Epithelial cell of proximal tubule (primary cell): ENCODE results near the gene ARIH1. TPM values are rescaled to one million over a fixed set of nuclear protein-coding genes. Genes with fewer than 3 reads are reported as not detected.
"Not testable (repeated sequence)": the region's sequence is repeated elsewhere in the genome, so short reads cannot be mapped to it uniquely, and the experiment has no call there.

Experiments used
- DNase-seq: peaks from one replicate; pipeline ENCODE4 v3.0.0-alpha.2; 2011; ENCODE audit warnings: low read depth
- H3K4me3 ChIP-seq: 2 replicates; pipeline ENCODE4 v1.5.1; 2011; ENCODE audit warnings: low read depth, mild to moderate bottlenecking, low read length
- CTCF ChIP-seq: conservative IDR thresholded peaks from 2 replicates; pipeline ENCODE4 v1.5.1; 2012; ENCODE audit warnings: low read depth, mild to moderate bottlenecking, low read length
- total RNA-seq: library from RNA; depleted of rRNA; stranded (reverse); fragments of >200 nt; gene quantifications from 2 replicates; pipeline ENCODE4 v1.2.3, GENCODE V29; 2015

Gene ARIH1
- total RNA-seq, 1 donor from 2014 or later: 29.3 TPM

- TF ChIP-seq CTCF: no peak
- H3K4me3 ChIP-seq: no peak overlapping the region
- DNase-seq: no peak
These were observed 142.5 kb downstream of the ARIH1 start for GRCh38 chr15:72616491-72617210.

- H3K4me3 ChIP-seq, DNase-seq: not testable (repeated sequence)
These were observed 149.7 kb downstream of the ARIH1 start for GRCh38 chr15:72623854-72624253.

- not testable (repeated sequence) for DNase-seq, H3K4me3 ChIP-seq
These were observed 152.0 kb downstream of the ARIH1 start for GRCh38 chr15:72626153-72626552.

DNA sequence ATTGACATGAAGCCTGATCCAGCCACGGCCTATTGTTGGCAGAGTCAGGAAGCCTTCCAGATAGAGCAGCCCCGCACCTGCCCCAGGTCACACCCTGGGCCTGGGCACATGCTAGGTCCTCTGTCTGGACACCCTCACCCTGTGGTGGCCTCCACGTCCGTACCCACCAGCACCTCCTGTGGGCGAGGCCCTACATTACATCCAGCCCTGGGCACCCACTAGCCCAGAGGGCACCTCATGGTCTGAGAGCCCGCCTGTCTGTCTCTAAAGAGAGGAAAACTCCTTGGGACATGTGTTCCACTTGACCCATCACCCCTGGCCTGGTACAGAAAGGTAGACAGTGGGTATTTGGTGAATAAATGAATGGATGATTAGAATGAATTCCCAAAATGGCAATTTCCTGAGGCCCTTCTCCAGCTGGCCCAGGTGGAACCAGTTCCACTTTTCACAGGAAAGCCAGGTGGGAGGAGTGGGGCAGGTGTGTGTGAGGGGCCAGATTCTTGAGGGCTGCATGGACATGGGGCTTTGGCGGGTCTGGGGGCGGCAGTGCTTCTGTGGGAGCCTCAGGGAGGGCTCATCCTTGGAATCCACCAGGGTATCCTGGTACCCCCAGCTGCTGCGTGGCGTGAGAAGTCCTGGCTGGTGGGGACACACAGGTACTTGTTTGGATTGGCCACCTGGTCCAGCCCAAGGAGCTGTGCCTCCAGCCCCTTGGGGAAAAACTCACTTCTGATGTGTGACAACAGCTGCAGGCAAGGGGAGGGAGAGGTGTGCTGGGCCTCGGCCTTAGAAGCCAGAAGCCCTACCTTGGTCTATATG, 154.3 kb downstream of the ARIH1 start:
- not testable (repeated sequence) for DNase-seq, H3K4me3 ChIP-seq
- TF ChIP-seq CTCF: peak; percentile 23

DNA sequence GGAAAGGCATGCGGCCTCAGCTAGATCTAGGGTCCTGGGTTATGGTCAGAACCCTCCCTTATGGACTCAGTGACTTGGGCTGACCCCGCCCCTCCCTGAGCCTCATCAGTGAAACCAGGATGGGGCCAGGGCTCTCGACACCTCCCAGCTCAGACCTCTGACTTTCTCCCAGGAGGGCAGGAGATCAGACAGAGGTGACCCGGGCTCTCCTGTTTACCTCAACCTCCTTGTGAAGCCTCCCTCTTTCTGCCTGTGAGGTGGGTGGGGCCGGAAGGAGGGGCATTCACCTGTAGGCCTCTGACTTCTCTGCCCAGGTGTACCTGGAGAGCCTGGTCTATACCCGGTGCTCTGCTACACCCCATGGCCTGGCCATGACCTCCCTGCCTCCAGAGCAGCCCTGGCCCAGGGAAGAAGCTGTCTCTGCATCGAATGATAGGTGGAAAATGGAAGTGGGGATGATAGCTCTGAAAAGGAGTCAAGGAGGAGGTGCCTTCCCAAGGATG, 155.0 kb downstream of the ARIH1 start:
- H3K4me3 ChIP-seq, DNase-seq: not testable (repeated sequence)

- peak overlapping the region; percentile 48 for H3K4me3 ChIP-seq
- DNase-seq: not testable (repeated sequence)
These were observed 162.6 kb downstream of the ARIH1 start for GRCh38 chr15:72636519-72637282.

DNA sequence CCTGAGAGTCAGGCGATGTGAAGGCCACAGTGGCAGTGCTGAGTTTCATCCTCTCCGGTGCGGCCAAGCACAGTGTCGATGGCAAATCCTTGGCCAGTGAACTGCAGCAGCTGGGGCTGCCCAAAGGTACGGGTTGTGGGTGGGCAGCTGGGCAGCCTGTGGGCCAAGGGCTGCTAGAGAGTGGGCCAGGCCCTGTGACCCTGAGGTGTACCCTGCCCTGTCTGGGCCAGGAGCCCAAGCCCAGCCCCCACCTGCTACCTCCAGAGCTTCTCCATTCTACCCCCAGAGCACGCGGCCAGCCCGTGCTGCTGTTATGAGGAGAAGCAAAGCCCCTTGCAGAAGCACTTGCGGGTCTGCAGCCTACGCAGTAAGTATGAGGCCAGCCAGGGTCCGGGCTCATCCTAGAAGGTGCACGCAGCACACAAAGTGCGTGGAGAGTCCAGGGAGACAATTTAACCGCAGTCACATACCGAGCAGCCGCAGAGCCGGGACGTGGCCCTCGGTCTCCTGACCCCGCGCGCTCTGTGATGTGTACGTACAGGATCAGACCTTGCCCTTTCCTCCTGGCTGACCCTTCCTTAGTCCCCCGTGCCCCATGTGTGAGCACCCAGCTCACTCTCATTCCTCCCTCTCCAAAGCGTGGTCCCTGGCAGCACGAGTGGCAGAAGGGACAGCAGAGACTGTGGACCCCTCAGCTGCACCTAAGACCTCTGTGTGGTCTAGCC, 165.8 kb downstream of the ARIH1 start:
- H3K4me3 ChIP-seq, DNase-seq: not testable (repeated sequence)

DNA sequence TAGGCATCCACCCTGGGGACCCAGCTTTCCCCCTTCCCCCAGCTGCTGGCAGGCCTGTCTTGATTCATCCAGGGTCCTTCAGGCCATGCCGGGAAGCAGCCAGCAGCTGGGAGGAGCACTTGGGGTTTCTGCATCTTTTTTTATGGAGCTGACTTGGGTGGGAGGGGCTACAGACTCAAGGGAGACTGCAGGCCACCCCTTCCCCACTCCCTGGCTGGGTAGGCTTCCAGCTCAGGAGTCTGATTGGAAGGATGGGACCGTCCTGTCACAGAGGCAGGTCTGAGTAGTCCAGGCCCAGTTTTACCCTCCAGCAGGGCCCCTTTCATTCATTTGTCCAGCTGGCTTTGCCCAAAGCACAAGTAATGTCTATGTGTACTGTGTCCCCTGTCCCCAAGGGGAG, 168.1 kb downstream of the ARIH1 start:
- DNase-seq, H3K4me3 ChIP-seq: not testable (repeated sequence)

DNA sequence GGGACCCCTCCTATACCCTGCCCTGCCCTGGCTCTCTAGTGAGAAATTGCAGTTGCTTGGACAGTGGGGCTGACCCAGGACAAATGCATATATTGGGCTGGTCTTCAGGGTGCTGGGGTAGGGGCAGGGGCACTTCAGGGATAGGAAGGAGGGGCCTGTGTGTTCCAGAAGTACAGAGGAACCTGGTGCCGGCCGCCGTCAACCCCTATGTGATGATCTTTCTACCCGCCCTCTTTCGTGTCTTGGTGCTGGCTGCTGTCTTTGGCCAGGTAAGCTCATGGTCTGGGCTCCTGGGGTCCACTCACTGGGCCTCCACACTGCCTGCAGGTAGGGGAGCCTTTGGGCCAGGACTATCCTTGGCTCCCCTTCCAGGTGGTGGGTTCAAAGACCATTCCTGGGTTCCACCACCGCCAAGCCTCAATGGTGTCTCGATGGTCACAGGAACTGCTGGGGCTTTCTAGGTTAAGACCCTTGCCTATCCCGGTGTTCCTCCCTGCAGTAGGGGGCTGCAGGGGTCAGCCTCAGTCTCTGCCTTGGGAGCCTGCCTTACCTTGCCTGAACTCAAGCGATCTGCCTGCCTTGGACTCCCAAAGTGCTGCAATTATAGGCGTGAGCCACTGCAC, 174.6 kb downstream of the ARIH1 start:
- not testable (repeated sequence) for DNase-seq, H3K4me3 ChIP-seq

Other genes with a start within 250 kb of the ARIH1 start
- 1,902 and 2,237 TPM in 2 replicates for gene PKM, start 243.1 kb upstream of the ARIH1 start, total RNA-seq
- gene PARP6, start 201.8 kb upstream of the ARIH1 start, total RNA-seq: 14.7 and 16.0 TPM in 2 replicates
- gene CELF6, start 154.2 kb upstream of the ARIH1 start, total RNA-seq: not detected in 2 replicates
- gene HEXA, start 98.3 kb upstream of the ARIH1 start, total RNA-seq: 63.4 and 82.7 TPM in 2 replicates
- gene TMEM202, start 76.0 kb upstream of the ARIH1 start, total RNA-seq: not detected in 2 replicates
- gene GOLGA6B, start 180.4 kb downstream of the ARIH1 start, total RNA-seq: 0.35 TPM in 1 of 2 replicates, not detected in the other
- gene HIGD2B, start 211.9 kb downstream of the ARIH1 start, total RNA-seq: not detected in 2 replicates
- gene BBS4, start 211.9 kb downstream of the ARIH1 start, total RNA-seq: 11.6 and 16.9 TPM in 2 replicates